OCI-LY1 (cell line): Measurements from ENCODE around the gene DDIT4.

Source experiments
- EZH2 ChIP-seq: fragments of 200-600 bp; sonication (generic), shearing (Covaris generic); IDR thresholded peaks from 2 replicates; pipeline ENCODE4 v1.8.0; 2017; ENCODE audit warnings: borderline replicate concordance, mixed run types, mild to moderate bottlenecking, antibody characterized with exemption, low read length, moderate library complexity, mixed read lengths
- TF ChIP-seq, protein P1 (sequence below): fragments of 200-600 bp; sonication (generic), shearing (Covaris generic); IDR thresholded peaks from 2 replicates; pipeline ENCODE4 v1.5.1; 2017; ENCODE audit warnings: mild to moderate bottlenecking, antibody characterized with exemption, low read length, moderate library complexity, mixed read lengths

DNA sequence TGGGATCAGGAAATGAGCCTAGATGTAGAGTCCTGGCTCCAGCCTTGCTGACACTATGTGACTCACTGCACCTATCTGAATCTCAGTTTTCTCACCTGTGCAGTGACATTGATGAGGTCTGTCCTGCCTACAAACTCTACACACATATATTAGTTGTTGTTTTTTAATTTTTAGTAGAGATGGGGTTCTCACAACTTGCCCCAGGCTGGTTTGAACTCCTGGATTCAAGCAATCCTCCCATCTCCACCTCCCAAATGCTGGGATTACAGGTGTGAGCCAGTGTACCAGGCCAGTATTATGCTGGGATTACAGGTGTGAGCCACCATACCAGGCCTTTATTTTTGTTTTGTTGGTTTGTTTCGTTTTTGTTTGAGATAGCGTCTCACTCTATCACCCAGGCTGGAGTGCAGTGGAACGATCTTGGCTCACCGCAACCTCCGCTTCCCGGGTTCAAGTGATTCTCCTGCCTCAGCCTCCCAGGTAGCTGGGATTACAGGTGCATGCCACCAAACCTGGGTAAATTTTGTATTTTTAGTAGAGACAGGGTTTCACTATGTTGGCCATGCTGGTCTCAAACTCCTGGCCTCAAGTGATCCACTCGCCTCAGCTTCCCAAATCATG, 11.8 kb upstream of the DDIT4 start:
- TF ChIP-seq, protein P1, sequence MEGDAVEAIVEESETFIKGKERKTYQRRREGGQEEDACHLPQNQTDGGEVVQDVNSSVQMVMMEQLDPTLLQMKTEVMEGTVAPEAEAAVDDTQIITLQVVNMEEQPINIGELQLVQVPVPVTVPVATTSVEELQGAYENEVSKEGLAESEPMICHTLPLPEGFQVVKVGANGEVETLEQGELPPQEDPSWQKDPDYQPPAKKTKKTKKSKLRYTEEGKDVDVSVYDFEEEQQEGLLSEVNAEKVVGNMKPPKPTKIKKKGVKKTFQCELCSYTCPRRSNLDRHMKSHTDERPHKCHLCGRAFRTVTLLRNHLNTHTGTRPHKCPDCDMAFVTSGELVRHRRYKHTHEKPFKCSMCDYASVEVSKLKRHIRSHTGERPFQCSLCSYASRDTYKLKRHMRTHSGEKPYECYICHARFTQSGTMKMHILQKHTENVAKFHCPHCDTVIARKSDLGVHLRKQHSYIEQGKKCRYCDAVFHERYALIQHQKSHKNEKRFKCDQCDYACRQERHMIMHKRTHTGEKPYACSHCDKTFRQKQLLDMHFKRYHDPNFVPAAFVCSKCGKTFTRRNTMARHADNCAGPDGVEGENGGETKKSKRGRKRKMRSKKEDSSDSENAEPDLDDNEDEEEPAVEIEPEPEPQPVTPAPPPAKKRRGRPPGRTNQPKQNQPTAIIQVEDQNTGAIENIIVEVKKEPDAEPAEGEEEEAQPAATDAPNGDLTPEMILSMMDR, result no peak
- TF ChIP-seq EZH2, result no peak
